Chondrocyte (in vitro differentiated cells): Measurements from ENCODE around the gene LAMP1. TPM values are rescaled to one million over a fixed set of nuclear protein-coding genes. Genes with fewer than 3 reads are reported as not detected.
"Not testable (repeated sequence)": the region's sequence is repeated elsewhere in the genome, so short reads cannot be mapped to it uniquely, and the experiment has no call there.

ENCODE experiments used
- DNase-seq: peaks from one replicate; pipeline ENCODE4 v3.0.0; 2021; ENCODE audit warnings: mixed read lengths, low spot score
- H3K27ac Mint-ChIP-seq: one replicate; pipeline ENCODE4 v1.8.0; 2021; ENCODE audit warnings: mild to moderate bottlenecking, moderate library complexity, mixed read lengths; ENCODE audit not compliant: unreplicated experiment
- H3K27me3 Mint-ChIP-seq: 2 replicates; pipeline ENCODE4 v1.8.0; 2021; ENCODE audit warnings: low read depth, mixed read lengths
- H3K36me3 Mint-ChIP-seq: 2 replicates; pipeline ENCODE4 v1.8.0; 2021; ENCODE audit warnings: low read depth, mixed read lengths
- H3K4me1 Mint-ChIP-seq: 2 replicates; pipeline ENCODE4 v1.8.0; 2021; ENCODE audit warnings: low read depth, mild to moderate bottlenecking, mixed read lengths
- H3K4me3 Mint-ChIP-seq: one replicate; pipeline ENCODE4 v1.8.0; 2021; ENCODE audit warnings: mild to moderate bottlenecking, moderate library complexity, mixed read lengths; ENCODE audit not compliant: unreplicated experiment
- H3K9me3 Mint-ChIP-seq: 2 replicates; pipeline ENCODE4 v1.8.0; 2021; ENCODE audit warnings: low read depth, mixed read lengths
- CTCF ChIP-seq: fragments of 200-600 bp; sonication (generic); IDR thresholded peaks from 2 replicates; pipeline ENCODE4 v1.5.0; 2021; ENCODE audit warnings: antibody characterized with exemption, mild to moderate bottlenecking, moderate library complexity
- total RNA-seq: library from RNA; stranded (reverse); gene quantifications from 3 replicates; pipeline ENCODE4 v1.2.1, GENCODE V29; 2021

Gene LAMP1
- total RNA-seq, 1 donor from 2014 or later, result 332 TPM

GRCh38 chr13:113367020-113367560 lies 70.1 kb downstream of the LAMP1 start:
- Mint-ChIP-seq H3K27ac (no peak overlapping the region), H3K4me1 (no peaks in the 10 kb centered on the region), H3K27me3 (peaks cover 3% of the 10 kb centered on the region), H3K4me3 (no peak overlapping the region), H3K9me3 (no peaks in the 10 kb centered on the region), H3K36me3 (no peaks in the 10 kb centered on the region)
- no peak for TF ChIP-seq CTCF
- no peak for DNase-seq

DNA sequence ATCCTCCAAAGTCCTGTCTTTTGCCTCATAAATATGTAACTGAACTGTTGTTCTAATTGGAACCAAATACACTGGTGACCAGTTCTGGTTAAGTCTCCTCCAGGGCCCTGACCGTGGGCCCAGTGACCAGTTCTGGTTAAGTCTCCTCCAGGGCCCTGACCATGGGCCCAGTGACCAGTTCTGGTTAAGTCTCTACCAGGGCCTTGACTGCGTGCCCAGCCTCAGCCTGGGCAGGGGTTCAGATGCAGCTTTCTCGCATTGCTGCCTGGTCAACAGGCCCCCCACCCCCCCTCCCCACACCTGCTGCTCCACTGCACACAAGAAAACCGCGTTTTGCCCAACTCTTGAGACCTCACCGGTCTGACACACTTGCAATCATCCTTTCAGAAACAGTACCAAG lies 70.7 kb downstream of the LAMP1 start:
- H3K4me3 Mint-ChIP-seq, result no peak overlapping the region
- H3K4me1 Mint-ChIP-seq, result no peaks in the 10 kb centered on the region
- no peaks in the 10 kb centered on the region for H3K36me3 Mint-ChIP-seq
- TF ChIP-seq CTCF, result no peak
- no peak overlapping the region for H3K27ac Mint-ChIP-seq
- DNase-seq, result no peak
- peaks cover under 1% of the 10 kb centered on the region for H3K27me3 Mint-ChIP-seq
- H3K9me3 Mint-ChIP-seq, result no peaks in the 10 kb centered on the region

DNA sequence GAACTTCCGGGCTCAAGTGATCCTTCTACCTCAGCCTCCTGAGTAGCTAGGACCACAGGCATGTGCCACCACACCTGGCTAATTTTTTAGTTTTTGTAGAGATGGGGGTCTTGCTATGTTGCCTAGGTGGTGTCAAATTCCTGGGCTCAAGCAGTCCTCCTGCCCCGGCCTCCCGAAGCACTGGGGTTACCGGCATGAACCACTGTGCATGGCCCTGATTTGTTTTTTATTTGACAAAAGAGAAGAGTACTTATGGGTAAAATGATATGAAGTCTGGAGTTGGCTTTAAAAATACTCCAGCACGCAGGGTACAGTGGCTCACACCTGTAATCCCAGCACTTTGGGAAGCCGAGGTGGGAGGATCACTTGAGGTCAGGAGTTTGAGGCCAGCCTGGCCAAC lies 71.3 kb downstream of the LAMP1 start:
- not testable (repeated sequence) for H3K4me1 Mint-ChIP-seq, H3K27ac Mint-ChIP-seq, H3K4me3 Mint-ChIP-seq, H3K36me3 Mint-ChIP-seq, H3K27me3 Mint-ChIP-seq, DNase-seq, H3K9me3 Mint-ChIP-seq

DNA sequence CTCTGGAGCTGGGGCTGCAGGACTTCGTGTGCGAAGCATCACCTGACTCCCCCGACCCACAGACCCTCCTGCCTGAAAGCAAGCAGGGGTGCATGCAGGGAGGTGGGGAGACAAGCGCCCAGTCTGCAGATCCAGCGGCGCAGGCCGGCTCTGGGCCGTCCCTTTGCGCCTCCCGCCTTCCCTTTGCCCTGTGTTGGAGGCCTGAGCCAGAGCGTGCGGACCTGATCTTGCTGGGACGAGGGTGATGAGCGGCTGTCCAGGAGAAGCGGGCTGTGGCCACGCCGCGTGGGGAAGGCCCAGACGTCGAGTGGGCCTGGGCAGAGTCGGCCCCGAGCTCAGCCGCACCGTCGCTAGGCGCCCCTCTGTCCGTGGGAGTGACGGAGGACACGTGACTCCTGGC lies 72.2 kb downstream of the LAMP1 start:
- no peak for TF ChIP-seq CTCF
- H3K36me3 Mint-ChIP-seq, result no peaks in the 10 kb centered on the region

GRCh38 chr13:113369881-113370280 lies 72.8 kb downstream of the LAMP1 start:
- Mint-ChIP-seq H3K9me3 (no peaks in the 10 kb centered on the region), H3K4me3 (no peak overlapping the region), H3K4me1 (no peaks in the 10 kb centered on the region), H3K27me3 (peaks cover 4% of the 10 kb centered on the region), H3K36me3 (no peaks in the 10 kb centered on the region), H3K27ac (no peak overlapping the region)
- no peak for TF ChIP-seq CTCF
- no peak for DNase-seq

More for the DNA sequence above, 72.2 kb downstream of the LAMP1 start:
- DNase-seq, result no peak
- no peaks in the 10 kb centered on the region for H3K27me3 Mint-ChIP-seq
- no peak overlapping the region for H3K27ac Mint-ChIP-seq
- H3K9me3 Mint-ChIP-seq, result no peaks in the 10 kb centered on the region
- no peak overlapping the region for H3K4me3 Mint-ChIP-seq
- no peaks in the 10 kb centered on the region for H3K4me1 Mint-ChIP-seq

- Mint-ChIP-seq H3K27ac (no peak overlapping the region), H3K27me3 (peaks cover 6% of the 10 kb centered on the region), H3K4me1 (no peaks in the 10 kb centered on the region), H3K9me3 (no peaks in the 10 kb centered on the region), H3K4me3 (no peak overlapping the region), H3K36me3 (no peaks in the 10 kb centered on the region)
- no peak for DNase-seq
- TF ChIP-seq CTCF, result no peak
These were observed 74.0 kb downstream of the LAMP1 start for GRCh38 chr13:113371061-113371460.

GRCh38 chr13:113371701-113372100 lies 74.7 kb downstream of the LAMP1 start:
- peaks cover 13% of the 10 kb centered on the region for H3K27me3 Mint-ChIP-seq
- not testable (repeated sequence) for H3K4me1 Mint-ChIP-seq, H3K4me3 Mint-ChIP-seq, DNase-seq, H3K27ac Mint-ChIP-seq, H3K36me3 Mint-ChIP-seq, H3K9me3 Mint-ChIP-seq
